HEK293T (cell line): Measurements from ENCODE around the gene UGT8.

Experiments used
- CTCF ChIA-PET: fragments of 350-600 bp; formaldehyde crosslinking; extraction: SDS; loops from one replicate; lab custom pipeline; 2021; ENCODE audit warnings: antibody characterized with exemption, inconsistent platforms; lab: Yijun Ruan, JAX
- POLR2A ChIA-PET: fragments of 350-600 bp; formaldehyde crosslinking; extraction: SDS; loops from one replicate; lab custom pipeline; 2020; ENCODE audit warnings: antibody characterized with exemption, inconsistent platforms; lab: Yijun Ruan, JAX
- DNase-seq: peaks from one replicate; pipeline ENCODE4 v3.0.0; 2012; ENCODE audit warnings: mixed read lengths; ENCODE audit errors: extremely low spot score
- ARNT ChIP-seq: fragments of 450-650 bp; IDR thresholded peaks from 2 replicates; pipeline ENCODE4 v1.6.1; 2017; ENCODE audit warnings: mild to moderate bottlenecking
- BHLHE40 ChIP-seq: fragments of 450-650 bp; IDR thresholded peaks from 2 replicates; pipeline ENCODE4 v1.6.1; 2016; ENCODE audit warnings: mild to moderate bottlenecking, moderate library complexity, borderline replicate concordance
- CTBP1 ChIP-seq: fragments of 450-650 bp; IDR thresholded peaks from 2 replicates; pipeline ENCODE4 v1.6.1; 2016; ENCODE audit warnings: borderline replicate concordance
- ELF4 ChIP-seq: fragments of 450-650 bp; IDR thresholded peaks from 2 replicates; pipeline ENCODE4 v1.6.1; 2017; ENCODE audit warnings: antibody characterized with exemption
- FOXA1 ChIP-seq: fragments of 450-650 bp; IDR thresholded peaks from 2 replicates; pipeline ENCODE4 v1.6.1; 2016; ENCODE audit warnings: mild to moderate bottlenecking
- FOXK2 ChIP-seq: fragments of 450-650 bp; IDR thresholded peaks from 2 replicates; pipeline ENCODE4 v1.6.1; 2016; ENCODE audit warnings: mild to moderate bottlenecking
- FOXM1 ChIP-seq: fragments of 450-650 bp; IDR thresholded peaks from 2 replicates; pipeline ENCODE4 v1.6.1; 2017; ENCODE audit warnings: mild to moderate bottlenecking, borderline replicate concordance
- HDGF ChIP-seq: fragments of 450-650 bp; IDR thresholded peaks from 2 replicates; pipeline ENCODE4 v1.6.1; 2017; ENCODE audit warnings: antibody characterized with exemption, borderline replicate concordance
- L3MBTL2 ChIP-seq: fragments of 450-650 bp; conservative IDR thresholded peaks from 2 replicates; pipeline ENCODE4 v1.6.1; 2016; ENCODE audit warnings: mild to moderate bottlenecking
- LEF1 ChIP-seq: fragments of 450-650 bp; IDR thresholded peaks from 2 replicates; pipeline ENCODE4 v1.6.1; 2017; ENCODE audit warnings: mild to moderate bottlenecking, borderline replicate concordance
- NFRKB ChIP-seq: fragments of 450-650 bp; IDR thresholded peaks from 2 replicates; pipeline ENCODE4 v1.6.1; 2016; ENCODE audit warnings: mild to moderate bottlenecking, moderate library complexity
- PKNOX1 ChIP-seq: fragments of 450-650 bp; IDR thresholded peaks from 2 replicates; pipeline ENCODE4 v1.6.1; 2016
- SP1 ChIP-seq: fragments of 450-650 bp; IDR thresholded peaks from 2 replicates; pipeline ENCODE4 v1.6.1; 2017
- SUZ12 ChIP-seq: fragments of 450-650 bp; IDR thresholded peaks from 2 replicates; pipeline ENCODE4 v1.6.1; 2016; ENCODE audit warnings: mild to moderate bottlenecking
- TARDBP ChIP-seq: fragments of 450-650 bp; IDR thresholded peaks from 2 replicates; pipeline ENCODE4 v1.6.1; 2016
- ZNF384 ChIP-seq: fragments of 450-650 bp; IDR thresholded peaks from 2 replicates; pipeline ENCODE4 v1.6.1; 2016

The UGT8 gene

DNA sequence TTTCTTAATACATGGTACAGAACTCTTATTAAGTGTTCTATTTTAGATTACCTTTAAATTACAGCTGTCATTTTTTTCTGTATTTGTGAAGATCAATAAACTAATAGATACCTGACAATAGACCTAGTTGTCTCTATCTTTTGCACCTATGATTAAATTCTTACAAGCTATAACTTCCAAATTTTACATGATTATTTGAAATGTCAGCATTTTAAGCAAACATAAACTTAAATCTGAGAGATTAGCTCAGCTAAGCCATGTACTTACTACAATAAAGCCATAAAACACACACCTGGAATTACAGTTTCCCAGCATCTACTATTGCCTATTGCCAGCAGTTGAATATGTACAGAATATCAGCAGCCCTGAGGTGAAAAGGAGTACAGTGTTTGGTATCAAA is 118.8 kb downstream of the UGT8 start:
- TF ChIP-seq PKNOX1 (no peak), FOXK2 (no peak), NFRKB (no peak), FOXA1 (no peak), TARDBP (no peak), ELF4 (no peak), L3MBTL2 (no peak), CTBP1 (no peak), FOXM1 (no peak), ZNF384 (no peak), ARNT (no peak)
- ChIA-PET CTCF (no interaction called here), POLR2A (no interaction called here)
- DNase-seq = no peak

- POLR2A ChIA-PET = no interaction called here
- CTCF ChIA-PET = no interaction called here
- DNase-seq = no peak
- no peak for TF ChIP-seq SUZ12
- TF ChIP-seq HDGF = no peak
- TF ChIP-seq TARDBP = no peak
- TF ChIP-seq ZNF384 = no peak
- TF ChIP-seq FOXA1 = no peak
- no peak for TF ChIP-seq LEF1
- TF ChIP-seq SP1 = no peak
- TF ChIP-seq FOXM1 = no peak
- TF ChIP-seq L3MBTL2 = no peak
- TF ChIP-seq ELF4 = no peak
Observed at GRCh38 chr4:114725066-114725465, 126.5 kb downstream of the UGT8 start.

GRCh38 chr4:114727461-114727860 is 128.9 kb downstream of the UGT8 start:
- TF ChIP-seq ELF4 (no peak), NFRKB (no peak), CTBP1 (no peak), BHLHE40 (no peak), SP1 (no peak), L3MBTL2 (no peak), PKNOX1 (no peak), FOXM1 (no peak), FOXA1 (no peak), ZNF384 (no peak), HDGF (no peak), TARDBP (no peak), ARNT (no peak), LEF1 (no peak), SUZ12 (no peak), FOXK2 (no peak)
- ChIA-PET POLR2A (no interaction called here), CTCF (no interaction called here)
- no peak for DNase-seq
